ENCODE results near the gene SLC19A1.

Gene SLC19A1

GRCh38 chr21:45448283-45448809 is 93.9 kb downstream of the SLC19A1 start:
- ATAC-seq: no peak
- no peak overlapping the region for H3K27ac Mint-ChIP-seq
- no peaks in the 10 kb centered on the region for H3K36me3 Mint-ChIP-seq
- no peak overlapping the region for H3K4me3 Mint-ChIP-seq
- H3K4me1 Mint-ChIP-seq: no peaks in the 10 kb centered on the region
- peaks cover 3% of the 10 kb centered on the region for H3K9me3 Mint-ChIP-seq
- H3K27me3 Mint-ChIP-seq: peaks cover 51% of the 10 kb centered on the region

Measured in stimulated activated memory B cell treated with anti-CD40 and anti-IgM and Interleukin-4, amounts not matched to agents 10 μg/mL and 1 μg/mL and 100 μg/mL, for 72 hours (primary cell).